Neural progenitor cell (in vitro differentiated cells): ENCODE data around the gene CD28.

Experiments
- EZH2 ChIP-seq: fragments of 200-600 bp; sonication (generic); IDR thresholded peaks from 2 replicates; pipeline ENCODE4 v1.6.1; 2017; ENCODE audit warnings: antibody characterized with exemption, mild to moderate bottlenecking, moderate library complexity
- TF ChIP-seq, protein P1 (sequence below): fragments of 200-600 bp; sonication (generic); IDR thresholded peaks from 2 replicates; pipeline ENCODE4 v1.5.1; 2017; ENCODE audit warnings: antibody characterized with exemption, mild to moderate bottlenecking

DNA sequence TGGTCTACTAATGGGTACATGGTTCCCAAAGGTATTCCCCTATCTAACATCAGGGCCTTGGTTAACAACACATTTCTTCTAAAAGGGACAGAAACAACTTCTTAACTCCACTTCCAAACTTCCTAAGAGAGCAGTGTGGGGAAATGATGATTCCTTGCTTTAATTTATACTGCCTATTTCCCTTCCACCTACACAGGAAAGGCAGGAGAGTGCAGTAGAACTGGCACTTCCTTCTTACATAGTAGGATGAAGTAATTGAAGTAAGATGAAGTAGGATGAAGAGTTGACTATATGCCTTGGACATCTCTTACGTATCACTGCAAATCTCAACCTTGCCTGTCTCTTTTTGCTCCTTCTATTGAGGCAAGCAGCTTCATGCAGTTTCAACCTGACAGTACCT, 54.7 kb downstream of the CD28 start:
- TF ChIP-seq, protein P1, sequence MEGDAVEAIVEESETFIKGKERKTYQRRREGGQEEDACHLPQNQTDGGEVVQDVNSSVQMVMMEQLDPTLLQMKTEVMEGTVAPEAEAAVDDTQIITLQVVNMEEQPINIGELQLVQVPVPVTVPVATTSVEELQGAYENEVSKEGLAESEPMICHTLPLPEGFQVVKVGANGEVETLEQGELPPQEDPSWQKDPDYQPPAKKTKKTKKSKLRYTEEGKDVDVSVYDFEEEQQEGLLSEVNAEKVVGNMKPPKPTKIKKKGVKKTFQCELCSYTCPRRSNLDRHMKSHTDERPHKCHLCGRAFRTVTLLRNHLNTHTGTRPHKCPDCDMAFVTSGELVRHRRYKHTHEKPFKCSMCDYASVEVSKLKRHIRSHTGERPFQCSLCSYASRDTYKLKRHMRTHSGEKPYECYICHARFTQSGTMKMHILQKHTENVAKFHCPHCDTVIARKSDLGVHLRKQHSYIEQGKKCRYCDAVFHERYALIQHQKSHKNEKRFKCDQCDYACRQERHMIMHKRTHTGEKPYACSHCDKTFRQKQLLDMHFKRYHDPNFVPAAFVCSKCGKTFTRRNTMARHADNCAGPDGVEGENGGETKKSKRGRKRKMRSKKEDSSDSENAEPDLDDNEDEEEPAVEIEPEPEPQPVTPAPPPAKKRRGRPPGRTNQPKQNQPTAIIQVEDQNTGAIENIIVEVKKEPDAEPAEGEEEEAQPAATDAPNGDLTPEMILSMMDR, result no peak
- TF ChIP-seq EZH2, result no peak
